HEK293T (cell line): ENCODE results near the gene ALLC.

Experiments
- CTCF ChIA-PET: fragments of 350-600 bp; formaldehyde crosslinking; extraction: SDS; loops from one replicate; lab custom pipeline; 2021; ENCODE audit warnings: antibody characterized with exemption, inconsistent platforms; lab: Yijun Ruan, JAX
- POLR2A ChIA-PET: fragments of 350-600 bp; formaldehyde crosslinking; extraction: SDS; loops from one replicate; lab custom pipeline; 2020; ENCODE audit warnings: antibody characterized with exemption, inconsistent platforms; lab: Yijun Ruan, JAX
- DNase-seq: peaks from one replicate; pipeline ENCODE4 v3.0.0; 2012; ENCODE audit warnings: mixed read lengths; ENCODE audit errors: extremely low spot score
- ARNT ChIP-seq: fragments of 450-650 bp; IDR thresholded peaks from 2 replicates; pipeline ENCODE4 v1.6.1; 2017; ENCODE audit warnings: mild to moderate bottlenecking
- BHLHE40 ChIP-seq: fragments of 450-650 bp; IDR thresholded peaks from 2 replicates; pipeline ENCODE4 v1.6.1; 2016; ENCODE audit warnings: mild to moderate bottlenecking, moderate library complexity, borderline replicate concordance
- CTBP1 ChIP-seq: fragments of 450-650 bp; IDR thresholded peaks from 2 replicates; pipeline ENCODE4 v1.6.1; 2016; ENCODE audit warnings: borderline replicate concordance
- ELF4 ChIP-seq: fragments of 450-650 bp; IDR thresholded peaks from 2 replicates; pipeline ENCODE4 v1.6.1; 2017; ENCODE audit warnings: antibody characterized with exemption
- FOXA1 ChIP-seq: fragments of 450-650 bp; IDR thresholded peaks from 2 replicates; pipeline ENCODE4 v1.6.1; 2016; ENCODE audit warnings: mild to moderate bottlenecking
- FOXK2 ChIP-seq: fragments of 450-650 bp; IDR thresholded peaks from 2 replicates; pipeline ENCODE4 v1.6.1; 2016; ENCODE audit warnings: mild to moderate bottlenecking
- FOXM1 ChIP-seq: fragments of 450-650 bp; IDR thresholded peaks from 2 replicates; pipeline ENCODE4 v1.6.1; 2017; ENCODE audit warnings: mild to moderate bottlenecking, borderline replicate concordance
- HDGF ChIP-seq: fragments of 450-650 bp; IDR thresholded peaks from 2 replicates; pipeline ENCODE4 v1.6.1; 2017; ENCODE audit warnings: antibody characterized with exemption, borderline replicate concordance
- L3MBTL2 ChIP-seq: fragments of 450-650 bp; conservative IDR thresholded peaks from 2 replicates; pipeline ENCODE4 v1.6.1; 2016; ENCODE audit warnings: mild to moderate bottlenecking
- LEF1 ChIP-seq: fragments of 450-650 bp; IDR thresholded peaks from 2 replicates; pipeline ENCODE4 v1.6.1; 2017; ENCODE audit warnings: mild to moderate bottlenecking, borderline replicate concordance
- NFRKB ChIP-seq: fragments of 450-650 bp; IDR thresholded peaks from 2 replicates; pipeline ENCODE4 v1.6.1; 2016; ENCODE audit warnings: mild to moderate bottlenecking, moderate library complexity
- SP1 ChIP-seq: fragments of 450-650 bp; IDR thresholded peaks from 2 replicates; pipeline ENCODE4 v1.6.1; 2017
- SUZ12 ChIP-seq: fragments of 450-650 bp; IDR thresholded peaks from 2 replicates; pipeline ENCODE4 v1.6.1; 2016; ENCODE audit warnings: mild to moderate bottlenecking
- TARDBP ChIP-seq: fragments of 450-650 bp; IDR thresholded peaks from 2 replicates; pipeline ENCODE4 v1.6.1; 2016
- ZNF384 ChIP-seq: fragments of 450-650 bp; IDR thresholded peaks from 2 replicates; pipeline ENCODE4 v1.6.1; 2016
- TF ChIP-seq, protein P1 (sequence below): fragments of 450-650 bp; IDR thresholded peaks from 2 replicates; pipeline ENCODE4 v1.6.1; 2016

ALLC gene

DNA sequence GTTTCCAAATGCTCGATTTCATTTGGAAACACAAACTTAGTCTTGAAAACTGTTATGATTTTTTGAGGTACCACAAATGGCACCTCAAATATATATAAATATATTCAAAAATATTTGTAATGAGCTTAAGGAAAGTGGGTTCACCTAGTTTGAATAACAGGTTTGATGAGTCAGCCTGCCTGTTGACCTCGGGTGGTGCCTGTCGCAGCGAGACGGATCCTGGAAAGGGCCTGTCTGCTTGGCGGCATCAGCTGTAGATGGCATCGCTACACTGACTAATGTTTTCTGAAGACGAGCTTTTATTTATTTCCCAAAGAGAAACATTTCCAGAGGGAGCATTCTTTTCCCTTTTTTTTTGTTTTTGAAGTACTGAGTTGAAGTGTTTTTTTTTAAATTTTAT, 6.9 kb downstream of the ALLC start:
- no peak for TF ChIP-seq ARNT
- TF ChIP-seq ZNF384, result no peak
- TF ChIP-seq SUZ12, result no peak
- TF ChIP-seq, protein P1, sequence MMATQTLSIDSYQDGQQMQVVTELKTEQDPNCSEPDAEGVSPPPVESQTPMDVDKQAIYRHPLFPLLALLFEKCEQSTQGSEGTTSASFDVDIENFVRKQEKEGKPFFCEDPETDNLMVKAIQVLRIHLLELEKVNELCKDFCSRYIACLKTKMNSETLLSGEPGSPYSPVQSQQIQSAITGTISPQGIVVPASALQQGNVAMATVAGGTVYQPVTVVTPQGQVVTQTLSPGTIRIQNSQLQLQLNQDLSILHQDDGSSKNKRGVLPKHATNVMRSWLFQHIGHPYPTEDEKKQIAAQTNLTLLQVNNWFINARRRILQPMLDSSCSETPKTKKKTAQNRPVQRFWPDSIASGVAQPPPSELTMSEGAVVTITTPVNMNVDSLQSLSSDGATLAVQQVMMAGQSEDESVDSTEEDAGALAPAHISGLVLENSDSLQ, result no peak
- no peak for TF ChIP-seq FOXA1
- no peak for TF ChIP-seq FOXK2
- no peak for TF ChIP-seq HDGF
- no peak for TF ChIP-seq NFRKB
- no peak for TF ChIP-seq SP1
- no peak for DNase-seq
- POLR2A ChIA-PET, result interaction anchor here (0.8 kb wide), 1 partner anchor 285 kb away, joined by 3 read pairs; the partner anchor contains the start of gene TRAPPC12
- CTCF ChIA-PET, result no interaction called here

DNA sequence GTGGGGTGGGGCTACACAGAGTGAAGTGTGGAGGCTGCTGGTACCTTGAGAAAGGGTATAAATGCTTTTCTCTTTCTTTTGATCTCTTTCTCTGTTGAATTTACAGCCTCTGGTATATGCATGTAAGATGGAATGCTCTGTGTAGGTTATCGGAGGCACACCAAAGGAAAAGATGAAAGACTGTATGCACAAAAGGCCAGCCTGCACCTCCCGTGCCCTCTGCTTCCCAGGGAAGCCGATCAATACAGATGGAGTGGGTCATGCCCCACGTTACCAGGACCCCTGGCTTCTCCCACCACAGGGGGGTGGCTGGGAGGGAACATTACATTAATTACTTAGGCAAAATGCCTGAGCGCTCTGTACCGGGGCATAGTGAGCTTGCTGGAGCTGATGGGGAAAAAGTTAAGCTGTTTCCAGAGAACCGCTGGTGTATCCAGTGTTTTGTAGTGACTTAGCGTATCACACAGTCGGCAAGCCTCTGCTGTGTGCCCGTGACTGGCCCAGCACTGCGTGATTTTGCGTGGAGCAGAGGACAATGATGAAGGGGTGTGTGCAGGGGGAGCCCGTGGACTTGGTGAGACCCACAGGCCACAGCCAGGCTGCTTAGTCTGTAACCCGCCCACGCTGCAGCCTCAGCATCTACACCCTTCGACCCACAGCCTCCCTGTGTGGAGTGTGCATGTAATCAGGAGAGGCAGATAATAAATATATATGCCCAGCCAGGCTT, 8.0 kb downstream of the ALLC start:
- no peak for TF ChIP-seq TARDBP
- no peak for TF ChIP-seq NFRKB
- no peak for TF ChIP-seq L3MBTL2
- TF ChIP-seq SUZ12, result no peak
- no peak for TF ChIP-seq LEF1
- no peak for TF ChIP-seq FOXM1
- CTCF ChIA-PET, result no interaction called here
- POLR2A ChIA-PET, result interaction anchor here (1.0 kb wide), 1 partner anchor 108 kb away, joined by 3 read pairs; the partner anchor contains the start of gene RNASEH1
- DNase-seq, result no peak

DNA sequence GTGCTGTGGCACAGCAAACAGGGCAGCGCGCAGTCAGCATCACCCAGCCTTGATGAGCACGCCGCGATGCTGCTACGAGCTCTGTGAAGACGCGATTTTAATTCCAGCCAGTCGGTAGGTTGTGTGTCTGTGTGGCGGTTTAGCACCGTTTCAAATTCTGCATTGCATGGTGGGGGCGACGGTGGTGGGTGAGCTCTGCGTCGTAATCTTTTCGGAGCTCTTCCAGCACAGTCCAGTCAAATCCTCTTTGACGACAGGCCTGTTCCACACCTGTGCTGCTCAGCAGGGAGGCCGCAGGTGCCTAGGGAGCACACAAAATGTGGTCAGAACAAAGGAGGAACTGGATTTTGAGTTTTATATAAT, 8.6 kb downstream of the ALLC start:
- DNase-seq, result no peak
- ChIA-PET CTCF (no interaction called here), POLR2A (interaction anchor here (1.0 kb wide), 1 partner anchor 108 kb away, joined by 3 read pairs; the partner anchor contains the start of gene RNASEH1)
- TF ChIP-seq FOXA1 (no peak), SUZ12 (no peak), BHLHE40 (no peak), L3MBTL2 (no peak), SP1 (no peak)

DNA sequence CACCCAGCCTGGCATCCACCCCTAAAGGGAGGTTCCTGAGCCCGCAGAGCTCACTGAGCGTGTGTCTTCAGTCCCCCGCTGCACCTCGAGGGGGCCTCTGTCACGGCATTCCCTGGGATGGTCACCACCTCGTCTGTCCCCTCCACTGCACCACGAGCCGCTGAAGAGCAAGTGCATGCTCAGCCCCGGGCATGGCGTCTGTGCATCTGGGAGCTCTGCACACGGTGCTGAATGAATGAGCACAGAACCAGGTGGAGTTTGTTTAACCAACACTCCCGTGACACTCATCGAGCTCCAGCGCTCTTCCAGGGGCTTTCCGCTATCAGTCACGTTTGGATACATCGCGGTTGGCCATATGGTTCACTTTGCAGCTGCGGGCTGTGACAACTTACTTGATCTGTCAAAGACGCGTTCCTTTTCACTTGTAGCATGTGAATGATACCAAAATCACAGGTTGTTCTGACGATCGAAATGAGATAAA, 9.2 kb downstream of the ALLC start:
- no peak for TF ChIP-seq ELF4
- no peak for TF ChIP-seq FOXM1
- TF ChIP-seq BHLHE40, result no peak
- no peak for TF ChIP-seq FOXA1
- TF ChIP-seq, protein P1, result no peak
- no peak for TF ChIP-seq SUZ12
- no peak for TF ChIP-seq CTBP1
- no peak for TF ChIP-seq ZNF384
- TF ChIP-seq FOXK2, result no peak
- no peak for TF ChIP-seq SP1
- no peak for TF ChIP-seq ARNT
- no peak for TF ChIP-seq HDGF
- no peak for TF ChIP-seq L3MBTL2
- no peak for TF ChIP-seq LEF1
- TF ChIP-seq TARDBP, result no peak
- TF ChIP-seq NFRKB, result no peak
- ChIA-PET POLR2A (interaction anchor here (1.0 kb wide), 1 partner anchor 109 kb away, joined by 3 read pairs; the partner anchor contains the start of gene RNASEH1), CTCF (no interaction called here)
- no peak for DNase-seq

DNA sequence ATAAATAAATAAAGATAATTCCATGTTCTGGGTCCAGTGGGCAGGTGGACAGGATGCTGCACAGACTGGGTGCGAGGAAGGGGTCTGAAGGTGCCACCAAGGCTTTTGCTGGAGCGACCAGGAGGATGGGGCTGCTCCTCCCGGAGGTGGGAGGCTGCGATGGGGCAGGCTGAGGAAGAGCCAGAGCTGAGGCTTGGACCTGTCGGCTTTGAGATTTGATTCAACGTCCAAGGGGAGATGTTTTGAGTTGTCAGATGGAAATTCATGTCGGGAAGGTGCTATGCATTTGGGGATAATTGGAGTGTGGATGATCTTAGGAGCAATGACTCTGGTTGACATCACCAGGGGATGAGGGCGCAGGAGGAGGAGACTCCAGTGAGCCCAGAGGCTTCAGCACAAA, 11.7 kb downstream of the ALLC start:
- no peak for DNase-seq
- ChIA-PET POLR2A (no interaction called here), CTCF (no interaction called here)
- TF ChIP-seq HDGF, result no peak
- TF ChIP-seq ZNF384, result no peak
- no peak for TF ChIP-seq SP1

DNA sequence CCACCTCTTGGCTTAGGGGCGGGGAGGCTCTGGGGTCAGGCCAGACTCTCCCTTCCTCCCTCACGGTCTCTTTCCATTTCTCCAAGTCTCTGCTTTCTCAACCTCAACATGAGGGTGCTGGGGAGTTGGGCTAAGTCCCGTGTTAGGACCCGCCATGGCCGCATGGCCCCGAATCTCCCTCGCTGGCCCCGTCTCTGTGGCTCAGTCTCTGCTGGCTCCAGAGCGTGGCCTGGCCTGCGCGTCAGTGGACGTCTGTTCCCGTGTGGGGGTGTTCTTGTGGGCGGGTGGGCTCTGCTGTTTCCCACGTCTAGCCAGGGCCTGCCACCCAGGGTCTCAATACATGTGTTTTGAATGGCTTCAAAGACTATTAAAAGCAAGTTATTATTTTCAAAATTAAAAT, 12.4 kb downstream of the ALLC start:
- POLR2A ChIA-PET, result no interaction called here
- DNase-seq, result no peak
- CTCF ChIA-PET, result no interaction called here
- TF ChIP-seq LEF1, result no peak
- TF ChIP-seq ZNF384, result no peak
- TF ChIP-seq HDGF, result no peak
- TF ChIP-seq FOXM1, result no peak
- no peak for TF ChIP-seq SP1
- TF ChIP-seq BHLHE40, result no peak
- no peak for TF ChIP-seq ELF4
- TF ChIP-seq FOXA1, result no peak

DNA sequence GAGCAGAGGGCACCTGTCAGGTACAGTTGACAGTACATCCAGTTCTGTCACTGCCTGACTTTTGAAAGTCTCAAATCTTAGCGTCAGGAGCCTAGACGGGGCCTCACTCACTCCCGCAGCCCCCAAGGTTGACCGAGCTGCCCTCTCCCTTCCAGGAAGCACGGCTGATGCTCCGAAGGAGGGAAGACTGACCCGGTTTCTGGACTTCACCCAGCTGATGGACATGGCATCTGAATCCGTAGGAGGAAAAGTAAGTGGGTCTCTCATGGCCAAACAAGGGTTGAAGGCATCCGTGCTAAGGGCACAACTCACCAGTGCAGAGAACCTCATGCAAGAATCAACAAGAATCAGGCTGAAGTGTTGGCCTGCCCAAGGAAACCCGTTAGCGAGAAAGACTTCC, 12.9 kb downstream of the ALLC start:
- POLR2A ChIA-PET, result no interaction called here
- no peak for DNase-seq

More for the DNA sequence above, 12.9 kb downstream of the ALLC start:
- TF ChIP-seq NFRKB, result no peak
- no peak for TF ChIP-seq TARDBP
- TF ChIP-seq, protein P1, result no peak
- no peak for TF ChIP-seq HDGF
- TF ChIP-seq FOXK2, result no peak
- no peak for TF ChIP-seq SUZ12
- TF ChIP-seq SP1, result no peak
- no peak for TF ChIP-seq ZNF384
- no peak for TF ChIP-seq CTBP1
- TF ChIP-seq LEF1, result no peak
- no peak for TF ChIP-seq ARNT
- no peak for TF ChIP-seq FOXA1
- no peak for TF ChIP-seq ELF4
- no peak for TF ChIP-seq BHLHE40
- CTCF ChIA-PET, result interaction anchor here (0.6 kb wide), 1 partner anchor 14 kb away, joined by 3 read pairs; no protein-coding TSS in a partner anchor
